Neural cell (in vitro differentiated cells): ENCODE results near the gene HOXA3. TPM values are rescaled to one million over a fixed set of nuclear protein-coding genes. Genes with fewer than 3 reads are reported as not detected.

Experiments used
- H2AFZ ChIP-seq: fragments of 200-600, 300-800 bp; sonication (generic), shearing (Covaris generic); 2 replicates; pipeline ENCODE4 v1.6.0; 2014; ENCODE audit warnings: low read depth, mild to moderate bottlenecking, antibody characterized with exemption, low read length, moderate library complexity
- H3F3A ChIP-seq: fragments of 200-600 bp; shearing (Covaris generic); 2 replicates; pipeline ENCODE4 v1.6.1; 2016; ENCODE audit warnings: mild to moderate bottlenecking, moderate library complexity, mixed read lengths, antibody characterized with exemption, low read length; ENCODE audit not compliant: insufficient read depth, poor library complexity, severe bottlenecking
- H3K27ac ChIP-seq: fragments of 200-600, 300-800 bp; sonication (generic), shearing (Covaris generic); 2 replicates; pipeline ENCODE4 v1.5.1; 2014; ENCODE audit warnings: mild to moderate bottlenecking, low read length, moderate library complexity
- H3K27me3 ChIP-seq: fragments of 300-800, 200-600 bp; sonication (generic), shearing (Covaris generic); 2 replicates; pipeline ENCODE4 v1.6.0; 2014; ENCODE audit warnings: mild to moderate bottlenecking, low read depth, low read length, moderate library complexity; ENCODE audit not compliant: insufficient read depth
- H3K36me3 ChIP-seq: fragments of 300-800, 200-600 bp; sonication (generic), shearing (Covaris generic); 2 replicates; pipeline ENCODE4 v1.5.1; 2014; ENCODE audit warnings: mild to moderate bottlenecking, antibody characterized with exemption, low read length, moderate library complexity; ENCODE audit not compliant: insufficient read depth
- H3K4me2 ChIP-seq: fragments of 300-800, 200-600 bp; sonication (generic), shearing (Covaris generic); 2 replicates; pipeline ENCODE4 v1.6.0; 2014; ENCODE audit warnings: mild to moderate bottlenecking, low read length
- H3K4me3 ChIP-seq: fragments of 300-800, 200-600 bp; sonication (generic), shearing (Covaris generic); 2 replicates; pipeline ENCODE4 v1.5.1; 2014; ENCODE audit warnings: mild to moderate bottlenecking, low read length, moderate library complexity
- H3K79me2 ChIP-seq: fragments of 200-600 bp; shearing (Covaris generic); replicated peaks from 2 replicates; pipeline ENCODE4 v1.6.0; 2014; ENCODE audit warnings: mild to moderate bottlenecking, low read length, moderate library complexity; ENCODE audit not compliant: insufficient read depth
- H3K9ac ChIP-seq: fragments of 300-800, 200-600 bp; sonication (generic), shearing (Covaris generic); 2 replicates; pipeline ENCODE4 v1.6.1; 2016; ENCODE audit warnings: mild to moderate bottlenecking, low read length, mixed read lengths
- H3K9me2 ChIP-seq: fragments of 200-600 bp; shearing (Covaris generic); 2 replicates; pipeline ENCODE4 v1.6.1; 2016; ENCODE audit warnings: mild to moderate bottlenecking, low read length, mixed read lengths; ENCODE audit not compliant: insufficient read depth
- H3K9me3 ChIP-seq: fragments of 200-600, 300-800 bp; sonication (generic), shearing (Covaris generic); 2 replicates; pipeline ENCODE4 v1.6.1; 2016; ENCODE audit warnings: mild to moderate bottlenecking, mixed run types, low read length, moderate library complexity, mixed read lengths
- H4K20me1 ChIP-seq: fragments of 200-600 bp; shearing (Covaris generic); 2 replicates; pipeline ENCODE4 v1.6.1; 2016; ENCODE audit warnings: mild to moderate bottlenecking, mixed run types; ENCODE audit not compliant: insufficient read depth
- CTCF ChIP-seq: fragments of 450-650 bp; IDR thresholded peaks from 2 replicates; pipeline ENCODE4 v1.5.1; 2014; ENCODE audit warnings: antibody characterized with exemption, mild to moderate bottlenecking, moderate library complexity; ENCODE audit not compliant: poor library complexity, severe bottlenecking
- EP300 ChIP-seq: fragments of 450-650 bp; conservative IDR thresholded peaks from 2 replicates; pipeline ENCODE4 v1.6.1; 2014; ENCODE audit warnings: antibody characterized with exemption, mild to moderate bottlenecking, moderate library complexity; ENCODE audit not compliant: poor library complexity, severe bottlenecking
- EZH2 ChIP-seq: fragments of 200-600, 300-800 bp; shearing (Covaris generic), sonication (generic); IDR thresholded peaks from 2 replicates; pipeline ENCODE4 v1.6.1; 2014; ENCODE audit warnings: antibody characterized with exemption, low read length, borderline replicate concordance, mild to moderate bottlenecking; ENCODE audit not compliant: insufficient read depth, poor library complexity, severe bottlenecking
- MXI1 ChIP-seq: fragments of 450-650 bp; conservative IDR thresholded peaks from 2 replicates; pipeline ENCODE4 v1.6.1; 2014; ENCODE audit warnings: antibody characterized with exemption, mild to moderate bottlenecking; ENCODE audit not compliant: poor library complexity, severe bottlenecking
- POLR2AphosphoS5 ChIP-seq: IDR thresholded peaks from 2 replicates; pipeline ENCODE4 v1.6.1; 2012
- RAD21 ChIP-seq: fragments of 450-650 bp; conservative IDR thresholded peaks from 2 replicates; pipeline ENCODE4 v1.6.1; 2014; ENCODE audit warnings: antibody characterized with exemption, mild to moderate bottlenecking, moderate library complexity
- REST ChIP-seq: IDR thresholded peaks from 2 replicates; pipeline ENCODE4 v1.6.1; 2012; ENCODE audit warnings: borderline replicate concordance
- SMC3 ChIP-seq: fragments of 450-650 bp; conservative IDR thresholded peaks from 2 replicates; pipeline ENCODE4 v1.6.1; 2014; ENCODE audit warnings: antibody characterized with exemption, mild to moderate bottlenecking, moderate library complexity; ENCODE audit not compliant: poor library complexity
- TAF1 ChIP-seq: IDR thresholded peaks from 2 replicates; pipeline ENCODE4 v1.6.1; 2012; ENCODE audit warnings: low read depth
- polyA plus RNA-seq: library from polyadenylated mRNA; depleted of rRNA; stranded (reverse); fragments of >200 nt; gene quantifications from 2 replicates; pipeline ENCODE4 v1.2.3, GENCODE V29; 2014

HOXA3 gene
- polyA plus RNA-seq, 1 donor from 2014 or later = not detected

- Histone ChIP-seq H3K9ac (no peak overlapping the region), H3K4me2 (no peak overlapping the region), H3K79me2 (no peaks in the 10 kb centered on the region), H3K27ac (no peak overlapping the region), H2AFZ (no peak overlapping the region), H3K9me2 (no peaks in the 10 kb centered on the region), H3F3A (no peaks in the 10 kb centered on the region), H3K36me3 (no peaks in the 10 kb centered on the region), H3K27me3 (peaks cover 100% of the 10 kb centered on the region), H4K20me1 (no peaks in the 10 kb centered on the region), H3K4me3 (no peak overlapping the region), H3K9me3 (peaks cover 44% of the 10 kb centered on the region)
- TF ChIP-seq EZH2 (no peak), POLR2AphosphoS5 (no peak), REST (no peak), SMC3 (no peak), RAD21 (no peak), MXI1 (no peak), TAF1 (no peak)
Observed at GRCh38 chr7:27148031-27148755, 4.2 kb downstream of the HOXA3 start.

GRCh38 chr7:27147199-27148030 lies 5.0 kb downstream of the HOXA3 start, which contains the start of gene HOXA6:
TSS of gene HOXA6 (minus strand) at chr7:27147774. CDS start at chr7:27147749, 25 bp downstream.
- Histone ChIP-seq H3K27me3 (peaks cover 100% of the 10 kb centered on the region), H3K27ac (no peak within 1 kb of the TSS), H3F3A (no peaks in the 10 kb centered on the region), H3K4me2 (no peak within 1 kb of the TSS), H4K20me1 (no peaks in the 10 kb centered on the region), H3K79me2 (no peaks in the 10 kb centered on the region), H3K9me2 (no peaks in the 10 kb centered on the region), H3K4me3 (no peak within 1 kb of the TSS), H3K36me3 (no peaks in the 10 kb centered on the region), H2AFZ (no peak within 1 kb of the TSS), H3K9me3 (peaks cover 44% of the 10 kb centered on the region), H3K9ac (no peak within 1 kb of the TSS)
- no peak for TF ChIP-seq CTCF
- no peak for TF ChIP-seq MXI1
- no peak for TF ChIP-seq POLR2AphosphoS5
- TF ChIP-seq REST = no peak
- TF ChIP-seq TAF1 = no peak
- TF ChIP-seq EP300 = no peak
- no peak for TF ChIP-seq RAD21
- TF ChIP-seq EZH2 = no peak
- no peak for TF ChIP-seq SMC3
